ENCODE data around the gene RYR2. TPM values are rescaled to one million over a fixed set of nuclear protein-coding genes. Genes with fewer than 3 reads are reported as not detected.

Gene RYR2
- polyA plus RNA-seq, 1 of the 3 experiments (the other 2 are of a cell fraction): under 0.01 TPM

DNA sequence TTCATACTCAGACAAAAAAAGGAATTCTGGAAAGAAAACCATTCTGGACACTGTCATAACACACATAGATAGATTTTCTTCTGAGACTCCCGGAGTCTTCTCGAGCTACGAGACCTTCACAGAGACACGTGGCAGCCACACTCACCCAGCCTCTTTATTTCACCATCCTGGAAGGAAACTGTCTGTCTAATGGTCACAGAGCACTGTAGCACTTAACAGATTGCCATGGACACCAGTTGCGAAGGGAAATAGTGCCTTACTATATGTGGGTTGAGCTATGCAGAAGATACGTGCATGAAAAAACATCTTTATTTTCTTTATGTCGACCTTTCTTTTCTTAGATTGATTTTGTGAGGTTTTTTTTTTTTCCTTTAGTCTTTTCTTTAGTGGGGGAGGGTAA lies 790.9 kb downstream of the RYR2 start:
- Histone ChIP-seq H3K4me3 (ENCODE audit: low read depth in 2 of 2, low read length in 1 of 2) (no peak overlapping the region), H4K20me1 (ENCODE audit: insufficient read depth) (no peaks in the 10 kb centered on the region), H2AFZ (ENCODE audit: low read depth) (no peak overlapping the region), H3K27ac (ENCODE audit: low read depth in 2 of 2, low read length in 1 of 2) (no peak overlapping the region), H3K4me2 (no peak overlapping the region), H3K9me2 (no peaks in the 10 kb centered on the region), H3K79me2 (ENCODE audit: insufficient read depth) (no peaks in the 10 kb centered on the region), H3F3A (replicated peaks; ENCODE audit: insufficient read depth) (no peaks in the 10 kb centered on the region), H3K9me3 (no peaks in the 10 kb centered on the region), H3K36me3 (replicated peaks in 1 of 2; ENCODE audit: control insufficient read depth in 1 of 2, insufficient read depth in 2 of 2, low read length in 1 of 2) (no peaks in the 10 kb centered on the region), H3K27me3 (ENCODE audit: insufficient read depth) (no peaks in the 10 kb centered on the region), H3K9ac (no peak overlapping the region), H3K4me1 (ENCODE audit: control insufficient read depth in 1 of 2, insufficient read depth in 2 of 2, low read depth in 1 of 2, low read length in 1 of 2) (peaks cover 0 to 12% of the 10 kb centered on the region in 2 experiments; a peak in 2 of 4 replicates)
- ChIA-PET POLR2A (no interaction called here), CTCF (interaction anchor here (2.0 to 2.2 kb wide), 3 partner anchors 18 to 31 kb away, joined by 6 to 11 read pairs (median 10); no protein-coding TSS in a partner anchor)
- 72% methylated on average over 7 of the region's 7 CpGs for WGBS (ENCODE audit: low lambda C conversion rate)
- TF ChIP-seq JUND (IDR thresholded peaks at IDR 0.05): no peak
- no peak for DNase-seq

DNA sequence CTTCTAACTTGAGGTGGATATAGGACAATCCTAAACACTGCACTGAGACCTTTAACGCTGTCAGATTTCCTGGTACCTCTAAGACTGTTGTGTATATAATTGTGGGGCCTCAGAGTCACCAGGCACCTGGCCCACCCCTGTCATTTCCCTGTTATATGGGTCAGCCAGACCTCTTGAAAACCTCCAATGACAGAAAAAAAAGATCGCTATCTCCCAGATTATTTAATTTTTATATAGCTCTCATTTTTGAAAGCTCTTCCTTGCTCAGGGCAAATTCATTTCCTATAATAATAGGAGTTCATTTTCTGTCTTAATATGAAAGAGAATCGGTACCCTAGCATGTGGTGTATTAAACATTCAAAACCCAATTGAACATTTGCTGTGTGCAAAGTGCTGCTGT lies 792.1 kb downstream of the RYR2 start:
- no peaks in the 10 kb centered on the region for H3F3A ChIP-seq (replicated peaks; ENCODE audit: insufficient read depth)
- no peaks in the 10 kb centered on the region for H3K79me2 ChIP-seq (ENCODE audit: insufficient read depth)
- no peaks in the 10 kb centered on the region for H4K20me1 ChIP-seq (ENCODE audit: insufficient read depth)
- WGBS (ENCODE audit: low lambda C conversion rate): 29% methylated on average over 3 of the region's 3 CpGs
- no peak for TF ChIP-seq TAF1 (IDR thresholded peaks at IDR 0.05; ENCODE audit: borderline replicate concordance, low read depth, low read length)
- TF ChIP-seq, protein P1, sequence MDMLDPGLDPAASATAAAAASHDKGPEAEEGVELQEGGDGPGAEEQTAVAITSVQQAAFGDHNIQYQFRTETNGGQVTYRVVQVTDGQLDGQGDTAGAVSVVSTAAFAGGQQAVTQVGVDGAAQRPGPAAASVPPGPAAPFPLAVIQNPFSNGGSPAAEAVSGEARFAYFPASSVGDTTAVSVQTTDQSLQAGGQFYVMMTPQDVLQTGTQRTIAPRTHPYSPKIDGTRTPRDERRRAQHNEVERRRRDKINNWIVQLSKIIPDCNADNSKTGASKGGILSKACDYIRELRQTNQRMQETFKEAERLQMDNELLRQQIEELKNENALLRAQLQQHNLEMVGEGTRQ (IDR thresholded peaks at IDR 0.05; ENCODE audit: borderline replicate concordance, low read depth, low read length): no peak
- peak; percentile 32; the same call in 1 of the 2 replicates for TF ChIP-seq GATA2 (CRISPR knock-in tag; IDR thresholded peaks at IDR 0.05)
- TF ChIP-seq EZH2phosphoT487 (IDR thresholded peaks at IDR 0.05; ENCODE audit: borderline replicate concordance, low read depth): no peak
- TF ChIP-seq, protein P2, sequence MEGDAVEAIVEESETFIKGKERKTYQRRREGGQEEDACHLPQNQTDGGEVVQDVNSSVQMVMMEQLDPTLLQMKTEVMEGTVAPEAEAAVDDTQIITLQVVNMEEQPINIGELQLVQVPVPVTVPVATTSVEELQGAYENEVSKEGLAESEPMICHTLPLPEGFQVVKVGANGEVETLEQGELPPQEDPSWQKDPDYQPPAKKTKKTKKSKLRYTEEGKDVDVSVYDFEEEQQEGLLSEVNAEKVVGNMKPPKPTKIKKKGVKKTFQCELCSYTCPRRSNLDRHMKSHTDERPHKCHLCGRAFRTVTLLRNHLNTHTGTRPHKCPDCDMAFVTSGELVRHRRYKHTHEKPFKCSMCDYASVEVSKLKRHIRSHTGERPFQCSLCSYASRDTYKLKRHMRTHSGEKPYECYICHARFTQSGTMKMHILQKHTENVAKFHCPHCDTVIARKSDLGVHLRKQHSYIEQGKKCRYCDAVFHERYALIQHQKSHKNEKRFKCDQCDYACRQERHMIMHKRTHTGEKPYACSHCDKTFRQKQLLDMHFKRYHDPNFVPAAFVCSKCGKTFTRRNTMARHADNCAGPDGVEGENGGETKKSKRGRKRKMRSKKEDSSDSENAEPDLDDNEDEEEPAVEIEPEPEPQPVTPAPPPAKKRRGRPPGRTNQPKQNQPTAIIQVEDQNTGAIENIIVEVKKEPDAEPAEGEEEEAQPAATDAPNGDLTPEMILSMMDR (IDR thresholded peaks at IDR 0.05): no peak
- no peak for TF ChIP-seq TCF12 (IDR thresholded peaks at IDR 0.05)
- no peak for TF ChIP-seq FOXJ3 (CRISPR knock-in tag; IDR thresholded peaks at IDR 0.05)
- H3K4me2 ChIP-seq: no peak overlapping the region
- no peak overlapping the region for H3K4me3 ChIP-seq (ENCODE audit: low read depth in 2 of 2, low read length in 1 of 2)
- H2AFZ ChIP-seq (ENCODE audit: low read depth): no peak overlapping the region
- H3K9ac ChIP-seq: no peak overlapping the region
- H3K4me1 ChIP-seq (ENCODE audit: control insufficient read depth in 1 of 2, insufficient read depth in 2 of 2, low read depth in 1 of 2, low read length in 1 of 2): peaks cover 0 to 12% of the 10 kb centered on the region in 2 experiments; a peak in 2 of 4 replicates
- H3K9me2 ChIP-seq: no peaks in the 10 kb centered on the region
- no peaks in the 10 kb centered on the region for H3K27me3 ChIP-seq (ENCODE audit: insufficient read depth)
- DNase-seq: peak; percentile 37
- POLR2A ChIA-PET: no interaction called here
- H3K36me3 ChIP-seq (replicated peaks in 1 of 2; ENCODE audit: control insufficient read depth in 1 of 2, insufficient read depth in 2 of 2, low read length in 1 of 2): no peaks in the 10 kb centered on the region
- CTCF ChIA-PET: interaction anchor here (0.5 to 2.5 kb wide), 6 partner anchors 18 to 1831 kb away, joined by 3 to 18 read pairs (median 8); no protein-coding TSS in a partner anchor
- H3K27ac ChIP-seq (ENCODE audit: low read depth in 2 of 2, low read length in 1 of 2): peak overlapping the region in 1 of 2 experiments; percentile 43; a peak in 1 of 4 replicates
- H3K9me3 ChIP-seq: no peaks in the 10 kb centered on the region

DNA sequence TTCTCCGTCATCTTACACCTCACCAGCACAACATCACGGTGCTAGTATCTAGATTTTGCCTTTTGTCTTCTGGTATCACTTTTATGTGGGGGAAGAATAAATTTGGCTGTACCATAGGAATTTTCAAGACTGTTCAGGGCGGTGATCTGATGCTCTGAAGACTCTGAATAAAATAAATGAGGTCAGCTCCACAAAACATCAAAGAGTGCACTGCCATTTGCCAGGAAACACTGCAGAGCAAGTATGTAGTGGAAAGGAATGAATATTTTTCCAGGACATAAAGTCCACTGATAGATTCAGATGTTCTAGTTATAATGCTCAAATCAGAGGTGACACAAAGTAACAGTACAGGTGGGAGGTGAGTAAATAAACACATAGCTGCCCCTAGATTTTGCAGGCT lies 792.5 kb downstream of the RYR2 start:
- Histone ChIP-seq H3K9ac (no peak overlapping the region), H3K27me3 (ENCODE audit: insufficient read depth) (no peaks in the 10 kb centered on the region), H3K4me3 (ENCODE audit: low read depth in 2 of 2, low read length in 1 of 2) (no peak overlapping the region), H3F3A (replicated peaks; ENCODE audit: insufficient read depth) (no peaks in the 10 kb centered on the region), H3K9me2 (no peaks in the 10 kb centered on the region), H3K4me2 (no peak overlapping the region), H3K79me2 (ENCODE audit: insufficient read depth) (no peaks in the 10 kb centered on the region), H3K27ac (ENCODE audit: low read depth in 2 of 2, low read length in 1 of 2) (peak overlapping the region in 1 of 2 experiments; percentile 22; a peak in 1 of 4 replicates), H3K36me3 (replicated peaks in 1 of 2; ENCODE audit: control insufficient read depth in 1 of 2, insufficient read depth in 2 of 2, low read length in 1 of 2) (no peaks in the 10 kb centered on the region), H3K9me3 (no peaks in the 10 kb centered on the region), H4K20me1 (ENCODE audit: insufficient read depth) (no peaks in the 10 kb centered on the region), H3K4me1 (ENCODE audit: control insufficient read depth in 1 of 2, insufficient read depth in 2 of 2, low read depth in 1 of 2, low read length in 1 of 2) (peaks cover 0 to 12% of the 10 kb centered on the region in 2 experiments; a peak in 2 of 4 replicates), H2AFZ (ENCODE audit: low read depth) (no peak overlapping the region)
- ChIA-PET POLR2A (no interaction called here), CTCF (interaction anchor here (1.5 to 2.5 kb wide), 4 partner anchors 18 to 29 kb away, joined by 4 to 18 read pairs (median 8); no protein-coding TSS in a partner anchor)
- no peak for DNase-seq
- 50% methylated on average over 3 of the region's 3 CpGs for WGBS (ENCODE audit: low lambda C conversion rate)
- TF ChIP-seq RFX5 (IDR thresholded peaks at IDR 0.05; ENCODE audit: low read length): no peak
- no peak for TF ChIP-seq MXI1 (IDR thresholded peaks at IDR 0.05; ENCODE audit: low read depth, low read length)
- no peak for TF ChIP-seq TAF1 (IDR thresholded peaks at IDR 0.05; ENCODE audit: borderline replicate concordance, low read depth, low read length)
- no peak for TF ChIP-seq CHD2 (IDR thresholded peaks at IDR 0.05; ENCODE audit: low read length, partially characterized antibody)
- TF ChIP-seq, protein P3, sequence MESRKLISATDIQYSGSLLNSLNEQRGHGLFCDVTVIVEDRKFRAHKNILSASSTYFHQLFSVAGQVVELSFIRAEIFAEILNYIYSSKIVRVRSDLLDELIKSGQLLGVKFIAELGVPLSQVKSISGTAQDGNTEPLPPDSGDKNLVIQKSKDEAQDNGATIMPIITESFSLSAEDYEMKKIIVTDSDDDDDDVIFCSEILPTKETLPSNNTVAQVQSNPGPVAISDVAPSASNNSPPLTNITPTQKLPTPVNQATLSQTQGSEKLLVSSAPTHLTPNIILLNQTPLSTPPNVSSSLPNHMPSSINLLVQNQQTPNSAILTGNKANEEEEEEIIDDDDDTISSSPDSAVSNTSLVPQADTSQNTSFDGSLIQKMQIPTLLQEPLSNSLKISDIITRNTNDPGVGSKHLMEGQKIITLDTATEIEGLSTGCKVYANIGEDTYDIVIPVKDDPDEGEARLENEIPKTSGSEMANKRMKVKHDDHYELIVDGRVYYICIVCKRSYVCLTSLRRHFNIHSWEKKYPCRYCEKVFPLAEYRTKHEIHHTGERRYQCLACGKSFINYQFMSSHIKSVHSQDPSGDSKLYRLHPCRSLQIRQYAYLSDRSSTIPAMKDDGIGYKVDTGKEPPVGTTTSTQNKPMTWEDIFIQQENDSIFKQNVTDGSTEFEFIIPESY (IDR thresholded peaks at IDR 0.05; ENCODE audit: borderline replicate concordance, low read depth): no peak
- TF ChIP-seq TCF12 (IDR thresholded peaks at IDR 0.05): no peak
- TF ChIP-seq, protein P4, sequence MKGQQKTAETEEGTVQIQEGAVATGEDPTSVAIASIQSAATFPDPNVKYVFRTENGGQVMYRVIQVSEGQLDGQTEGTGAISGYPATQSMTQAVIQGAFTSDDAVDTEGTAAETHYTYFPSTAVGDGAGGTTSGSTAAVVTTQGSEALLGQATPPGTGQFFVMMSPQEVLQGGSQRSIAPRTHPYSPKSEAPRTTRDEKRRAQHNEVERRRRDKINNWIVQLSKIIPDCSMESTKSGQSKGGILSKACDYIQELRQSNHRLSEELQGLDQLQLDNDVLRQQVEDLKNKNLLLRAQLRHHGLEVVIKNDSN (IDR thresholded peaks at IDR 0.05; ENCODE audit: borderline replicate concordance, low read depth): no peak
- TF ChIP-seq EZH2phosphoT487 (IDR thresholded peaks at IDR 0.05; ENCODE audit: borderline replicate concordance, low read depth): no peak
- TF ChIP-seq FOXJ3 (CRISPR knock-in tag; IDR thresholded peaks at IDR 0.05): no peak
- no peak for TF ChIP-seq POLR2AphosphoS5 (IDR thresholded peaks at IDR 0.05; ENCODE audit: low read depth, low read length)
- no peak for TF ChIP-seq RAD21 (IDR thresholded peaks at IDR 0.05; ENCODE audit: low read length)
- no peak for TF ChIP-seq EP300 (IDR thresholded peaks at IDR 0.05; ENCODE audit: borderline replicate concordance in 1 of 2, low read depth in 1 of 2, low read length in 1 of 2)

Measured in SK-N-SH (cell line).